ENCODE measurements around the gene PCTP.

Gene PCTP

DNA sequence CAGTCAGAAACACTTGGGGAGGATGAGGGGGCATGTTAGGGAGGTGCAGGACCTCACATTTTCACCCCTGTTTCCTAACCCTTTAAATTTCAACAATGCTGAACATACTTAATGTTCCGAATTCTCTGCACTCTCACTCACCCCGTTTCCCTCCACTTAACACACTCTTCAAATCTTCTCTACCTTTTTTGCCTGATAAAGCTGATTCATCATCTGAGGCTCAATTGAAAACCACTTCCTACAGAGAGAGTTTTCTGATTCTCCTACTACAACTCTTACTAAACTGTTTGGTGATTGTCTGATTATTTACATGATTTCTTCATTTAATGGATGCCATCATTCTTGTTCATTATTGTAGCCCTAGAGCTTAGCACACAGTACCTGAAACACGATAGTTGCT, 42.4 kb downstream of the PCTP start:
- no peak for DNase-seq

DNA sequence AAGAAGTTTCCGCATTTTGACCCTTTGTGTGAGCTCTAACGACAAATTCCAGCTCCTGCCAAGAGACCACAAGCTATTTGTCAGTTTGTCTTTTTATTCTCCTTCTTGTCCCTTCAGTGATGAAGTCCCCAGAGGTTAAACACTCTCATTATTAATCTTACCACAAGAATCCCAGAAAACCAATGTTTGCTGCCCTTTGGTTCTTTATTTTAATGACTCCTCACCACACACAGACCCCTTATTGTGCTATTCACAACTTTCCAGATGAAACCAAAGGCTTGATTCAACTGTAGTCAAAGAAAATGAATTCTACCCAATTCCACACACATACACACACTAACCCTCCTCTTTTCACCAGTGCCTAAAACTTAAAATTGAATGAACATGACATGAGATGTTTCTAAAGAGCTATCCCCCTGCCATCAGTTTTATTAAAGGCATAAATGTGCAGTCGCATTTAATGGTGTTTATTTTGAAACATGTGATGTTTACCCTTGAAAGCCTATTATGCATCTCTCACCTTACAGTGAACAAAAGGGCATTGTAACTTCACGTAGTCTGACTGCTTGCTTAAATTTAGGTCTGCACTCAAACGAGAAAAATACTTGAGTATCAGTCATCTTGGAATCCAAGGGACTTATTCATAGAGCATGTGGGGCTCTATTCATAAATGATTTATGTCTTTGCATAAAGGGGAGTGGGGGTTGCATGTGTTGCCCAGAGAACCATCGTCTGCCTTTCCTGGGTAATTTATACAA, 44.1 kb downstream of the PCTP start:
- DNase-seq, result no peak

DNA sequence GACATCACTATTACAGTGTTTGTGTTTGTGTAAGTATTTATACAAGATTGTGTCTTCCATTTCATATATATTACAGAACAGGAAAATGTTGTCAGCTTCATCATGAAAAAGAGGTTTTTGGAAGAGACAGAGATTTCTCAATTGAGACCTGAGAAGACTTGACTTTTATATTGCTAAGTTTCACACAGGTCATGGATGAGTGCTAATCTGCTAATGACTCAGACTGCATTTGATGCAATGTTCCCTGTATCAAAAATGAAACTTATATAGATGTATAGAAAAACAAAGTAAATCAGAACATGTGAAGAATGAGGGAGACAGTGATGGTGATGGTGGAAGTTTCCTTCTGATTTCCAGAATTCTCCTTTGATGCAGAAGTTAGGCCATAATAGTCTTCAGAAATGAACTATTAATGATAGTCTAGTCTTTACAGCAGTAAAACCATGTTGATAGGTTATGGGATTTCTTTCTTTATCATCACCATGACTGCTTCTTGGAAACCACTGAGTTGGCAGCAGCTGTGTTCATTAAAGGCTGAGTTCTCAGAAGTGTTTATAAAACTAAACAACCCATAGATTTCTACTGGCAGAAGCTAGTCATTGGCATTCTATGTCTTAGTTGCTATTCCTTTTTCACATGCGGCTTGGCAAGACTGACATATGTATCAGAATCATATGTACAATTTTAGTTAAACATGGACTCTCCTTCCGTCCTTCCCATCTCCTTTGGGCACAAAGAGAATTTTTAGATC, 56.1 kb downstream of the PCTP start:
- no peak for DNase-seq

DNA sequence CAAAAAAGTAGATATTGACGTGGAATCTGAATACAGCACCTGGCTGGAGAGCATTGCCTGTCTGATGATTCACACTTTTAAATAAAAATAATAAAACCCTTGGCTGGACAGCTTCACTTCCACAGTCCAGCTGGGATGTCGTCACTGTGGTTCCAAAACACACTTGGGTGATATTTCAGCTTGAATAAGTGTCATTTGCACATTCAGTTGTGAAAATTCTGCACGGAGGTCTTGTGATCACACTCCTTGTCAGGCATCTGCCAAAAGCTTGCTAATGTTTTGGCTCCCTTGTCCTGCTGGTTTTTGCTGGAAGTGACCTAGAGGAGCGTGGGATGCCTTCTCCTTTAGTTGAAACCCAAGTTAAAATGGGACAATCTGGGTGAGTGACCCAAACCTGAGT, 60.7 kb downstream of the PCTP start:
- no peak for DNase-seq

DNA sequence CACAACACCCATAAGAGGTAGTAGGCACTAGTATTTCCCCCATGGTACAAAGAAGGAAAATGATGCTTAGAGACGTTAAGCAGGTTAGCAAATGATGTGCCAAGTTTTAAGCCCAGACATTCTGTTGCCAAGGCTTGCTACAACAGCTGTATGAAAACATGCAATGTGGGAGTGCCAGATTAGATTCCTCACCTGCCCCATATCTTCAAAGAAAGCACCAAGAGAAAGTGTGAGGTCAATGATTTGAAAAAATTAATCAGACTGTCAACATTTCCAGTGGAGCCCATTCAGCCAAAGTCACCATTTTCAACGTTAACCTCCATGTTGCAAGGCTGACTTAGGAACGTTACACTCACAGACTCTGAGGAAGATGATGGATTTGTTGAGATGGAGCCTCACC, 61.5 kb downstream of the PCTP start:
- no peak for DNase-seq

DNA sequence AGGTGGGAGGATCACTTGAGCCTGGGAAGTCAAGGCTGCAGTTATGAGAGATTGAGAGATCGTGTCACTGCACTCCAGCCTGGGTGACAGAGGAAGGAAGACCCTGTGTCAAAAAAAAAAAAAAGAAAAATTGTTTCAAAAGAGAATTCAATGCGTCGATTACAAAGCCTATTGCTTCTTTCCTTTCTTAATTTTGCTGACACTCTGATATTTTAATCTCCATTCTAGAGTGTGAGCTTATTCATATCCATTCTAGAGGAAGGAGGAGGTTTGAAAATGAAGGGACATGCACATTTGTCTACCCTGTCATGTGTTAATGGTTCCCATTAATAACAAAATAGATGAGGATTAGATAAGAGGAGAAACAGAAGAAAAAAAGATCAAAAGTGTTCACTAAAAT, 63.1 kb downstream of the PCTP start:
- no peak for DNase-seq

DNA sequence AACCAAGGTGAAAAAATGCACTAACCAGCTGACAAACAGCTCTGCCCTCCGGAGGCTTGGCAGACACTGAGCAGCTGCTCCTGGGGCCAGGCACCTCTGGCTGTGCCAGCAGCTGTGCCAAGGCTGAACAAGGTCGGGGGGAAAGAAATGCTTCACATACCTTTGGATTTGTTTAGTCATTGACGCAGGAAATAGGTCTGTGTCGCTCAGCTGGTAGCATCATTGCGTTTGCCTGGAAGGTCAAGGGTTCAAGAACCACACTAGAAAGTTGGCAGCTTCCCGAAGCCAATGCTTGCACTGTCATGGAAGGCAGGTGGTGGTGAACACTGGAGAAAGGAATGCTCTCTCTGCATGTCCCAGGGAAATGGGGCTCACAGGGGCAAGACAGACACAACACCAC, 63.5 kb downstream of the PCTP start:
- DNase-seq, result no peak

DNA sequence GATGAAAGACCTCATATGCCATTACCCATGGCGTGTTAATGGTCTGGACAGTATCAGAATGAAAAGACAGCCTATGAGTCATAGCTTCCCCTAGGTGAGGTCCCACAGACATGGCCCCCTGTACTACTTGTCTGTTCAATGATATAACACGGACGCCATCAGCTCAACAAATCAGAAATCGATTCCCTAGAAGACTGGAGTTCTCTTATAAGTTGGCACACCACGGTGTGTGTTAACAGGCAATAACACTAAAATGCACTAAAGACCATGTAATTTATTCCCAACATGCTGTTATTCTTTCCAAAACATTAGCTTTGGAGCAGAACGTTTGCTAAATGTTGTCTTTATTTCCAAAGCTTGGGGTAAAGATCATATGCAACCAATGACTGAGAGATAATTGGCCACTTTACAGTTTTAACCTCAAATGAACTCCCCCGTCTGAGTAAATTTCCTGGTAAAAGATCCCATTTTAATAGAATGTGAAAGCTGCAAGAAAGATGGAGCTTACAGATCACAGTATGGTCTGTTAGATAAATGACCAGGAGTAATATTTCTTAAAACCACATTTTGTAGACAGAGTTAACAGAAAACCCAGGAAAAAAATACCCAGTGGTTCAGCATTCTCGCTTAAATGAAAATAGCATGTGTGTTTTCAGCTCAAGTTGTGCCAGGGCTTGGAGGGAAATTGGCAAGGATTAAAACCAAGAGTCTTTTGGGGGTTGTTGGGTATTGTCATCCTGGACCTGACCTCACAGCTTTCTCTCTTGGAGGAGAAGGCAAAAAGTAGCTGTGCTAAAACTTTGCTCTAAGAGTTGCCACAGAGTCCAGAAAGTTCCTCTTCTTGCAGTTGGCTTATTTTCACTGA, 65.9 kb downstream of the PCTP start:
- no peak for DNase-seq

DNA sequence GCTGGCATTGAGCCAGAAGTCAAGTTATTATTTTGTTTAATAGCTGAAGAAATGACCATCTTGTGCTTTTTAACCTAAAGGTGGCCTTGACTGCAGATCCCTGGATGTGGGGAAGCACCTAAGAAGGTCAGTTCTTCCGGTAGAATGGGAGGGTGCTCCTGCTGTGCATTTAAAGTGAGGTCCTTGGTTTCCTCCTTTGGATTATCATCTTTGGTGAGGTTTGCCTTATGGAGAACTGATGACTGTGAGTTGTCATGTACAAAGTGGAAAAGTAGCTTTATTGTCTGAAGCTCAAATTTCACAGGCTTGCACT, 66.5 kb downstream of the PCTP start:
- no peak for DNase-seq

DNA sequence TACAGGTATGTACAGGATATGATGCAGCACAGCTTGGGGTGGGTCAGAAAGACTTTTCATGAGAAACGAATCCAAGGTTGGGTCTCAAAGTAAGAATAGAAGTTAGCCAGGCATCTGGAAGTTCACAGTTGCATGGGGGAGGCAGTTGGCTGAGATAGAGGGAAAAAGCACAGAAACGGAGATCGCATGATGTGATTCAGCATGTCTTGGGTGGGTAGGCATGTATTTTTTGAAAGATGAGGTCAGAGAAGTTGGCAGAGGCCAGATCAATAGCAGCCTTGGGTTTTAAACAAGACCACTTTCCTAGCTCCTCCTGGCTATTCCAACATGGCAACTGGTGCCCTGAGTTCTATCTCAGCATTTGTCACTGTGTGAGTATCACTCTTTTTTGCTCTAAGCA, 67.2 kb downstream of the PCTP start:
- no peak for DNase-seq

DNA sequence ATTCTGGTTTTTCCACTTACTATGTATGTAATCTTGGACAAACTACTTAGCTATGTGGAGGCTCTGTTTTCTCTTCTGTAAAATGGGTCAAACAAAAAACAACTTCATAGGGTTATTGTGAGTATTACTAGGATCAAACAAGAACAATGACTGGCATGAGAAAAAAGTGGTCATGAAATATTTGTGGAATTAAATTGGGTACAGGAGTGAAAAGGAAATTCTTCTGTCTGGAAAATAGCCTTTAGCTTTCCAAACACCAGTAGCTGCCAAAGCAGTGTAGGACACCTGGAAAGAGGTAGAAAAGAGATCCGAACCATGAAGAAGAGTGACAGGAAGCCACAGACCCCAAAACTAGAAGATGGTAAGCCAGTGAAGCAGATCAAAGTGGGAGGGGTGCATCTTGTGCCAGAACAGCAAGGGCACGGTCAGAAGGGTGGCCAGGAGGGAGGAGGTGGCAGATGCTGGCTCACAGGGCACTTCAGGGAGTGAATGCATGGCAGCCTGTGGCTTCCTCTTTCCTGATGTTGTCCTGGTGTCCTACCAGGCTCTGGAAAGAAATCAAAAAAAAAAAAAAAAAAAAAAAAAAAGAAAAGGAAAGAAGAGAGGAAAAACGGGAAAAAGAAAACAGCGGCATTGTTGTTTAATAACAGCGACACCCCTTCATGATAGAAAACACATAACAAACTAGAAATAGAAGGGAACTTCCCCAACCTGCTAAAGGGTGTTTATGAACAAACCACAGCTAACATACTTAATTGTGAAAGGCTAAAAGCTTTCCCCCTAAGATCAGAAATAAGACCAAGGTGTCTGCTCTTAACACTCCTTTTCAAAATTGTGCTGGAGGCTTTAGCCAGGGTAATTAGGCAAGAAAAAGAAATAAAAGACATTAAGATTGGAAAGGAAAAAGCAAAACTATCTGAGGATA, 67.9 kb downstream of the PCTP start:
- no peak for DNase-seq

DNA sequence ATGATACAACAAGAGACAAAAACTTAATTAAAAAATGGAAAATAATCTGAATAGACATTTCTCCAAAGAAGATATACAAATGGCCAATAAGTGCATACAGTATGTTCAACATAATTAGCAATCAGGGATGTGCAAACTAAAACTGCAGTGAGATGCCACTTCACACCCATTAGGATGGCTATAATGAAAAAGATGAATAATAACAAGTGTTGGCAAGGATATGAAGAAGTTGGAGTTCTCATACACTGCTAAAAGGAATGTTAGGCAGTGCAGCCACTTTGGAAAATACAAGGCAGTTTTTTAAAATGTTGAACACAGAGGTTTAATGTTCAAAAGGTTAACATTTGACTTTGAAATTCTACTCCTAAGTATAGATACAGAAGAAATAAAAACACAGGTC, 69.8 kb downstream of the PCTP start:
- DNase-seq, result no peak

DNA sequence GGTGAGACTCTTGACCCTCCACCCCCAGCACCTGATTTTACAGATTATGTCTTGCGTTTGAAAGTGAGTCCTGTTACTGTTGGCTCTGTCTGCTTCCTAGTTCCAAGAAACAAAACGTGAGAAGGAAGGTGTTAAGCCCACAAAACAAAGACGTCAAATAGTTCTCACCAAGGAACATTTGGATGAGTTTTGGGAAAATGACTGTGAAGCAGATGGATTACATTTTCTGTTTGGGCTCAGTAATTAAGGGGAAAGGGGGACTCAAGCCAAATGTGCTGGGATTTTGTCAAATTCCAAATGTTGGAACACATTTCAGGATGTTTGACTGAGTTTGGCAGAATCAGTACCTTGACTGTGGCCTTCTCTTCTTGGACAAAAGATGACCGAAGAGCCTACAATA, 71.2 kb downstream of the PCTP start:
- DNase-seq, result no peak

DNA sequence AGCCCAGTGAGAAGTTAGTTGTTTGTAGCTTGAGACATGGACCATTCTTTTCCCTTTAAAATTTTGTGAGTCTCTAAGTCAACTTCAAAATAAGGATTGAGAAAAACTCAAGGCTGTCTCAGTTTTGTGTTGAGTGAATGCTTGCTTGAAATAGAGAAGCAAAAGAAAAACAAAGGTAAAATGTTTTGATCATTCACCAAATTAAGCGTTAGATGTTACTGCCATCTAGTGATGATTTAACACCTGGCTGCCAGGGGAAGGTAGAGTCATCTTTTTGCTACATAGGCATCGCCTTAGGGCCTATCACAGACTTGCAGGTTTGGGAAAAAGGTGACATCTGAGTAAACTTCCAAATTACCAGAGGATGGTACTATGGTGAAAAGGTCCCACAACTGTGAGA, 74.4 kb downstream of the PCTP start:
- DNase-seq, result no peak

Data from hypothalamus (tissue), 51 donors.